Activated CD8-positive, alpha-beta T cell treated with anti-CD3 and anti-CD28 coated beads for 36 hours (primary cell): ENCODE data around the gene SRBD1. TPM values are rescaled to one million over a fixed set of nuclear protein-coding genes. Genes with fewer than 3 reads are reported as not detected.

Source experiments
- ATAC-seq: fragments of 200-7000 bp; cut with Tn5 transposase; one replicate; pipeline ENCODE4 v1.10.0; 2021; ENCODE audit warnings: mild to moderate bottlenecking, moderate library complexity
- CTCF ChIA-PET: fragments of 350-600 bp; sonication (Branson Sonifier 250); formaldehyde crosslinking; loops from one replicate; lab custom pipeline; 2021; ENCODE audit warnings: antibody characterized with exemption; lab: Charles Lee
- POLR2A ChIA-PET: fragments of 350-600 bp; sonication (Branson Sonifier 250); formaldehyde crosslinking; loops from one replicate; lab custom pipeline; 2021; ENCODE audit warnings: antibody characterized with exemption; lab: Charles Lee
- DNase-seq: peaks from one replicate; pipeline ENCODE4 v3.0.0-alpha.2; 2020
- H3K27ac Mint-ChIP-seq: one replicate; pipeline ENCODE4 v1.8.0; 2021; ENCODE audit warnings: mild to moderate bottlenecking, mixed read lengths
- H3K27me3 Mint-ChIP-seq: one replicate; pipeline ENCODE4 v1.8.0; 2021; ENCODE audit warnings: mixed read lengths
- H3K36me3 Mint-ChIP-seq: one replicate; pipeline ENCODE4 v1.8.0; 2021; ENCODE audit warnings: low read depth, mixed read lengths
- H3K4me1 Mint-ChIP-seq: one replicate; pipeline ENCODE4 v1.8.0; 2021; ENCODE audit warnings: low read depth, mixed read lengths
- H3K4me3 Mint-ChIP-seq: one replicate; pipeline ENCODE4 v1.8.0; 2021; ENCODE audit warnings: mild to moderate bottlenecking, moderate library complexity, mixed read lengths
- H3K9me3 Mint-ChIP-seq: one replicate; pipeline ENCODE4 v1.8.0; 2021; ENCODE audit warnings: mixed read lengths
- intact Hi-C: fragments of 100-400 bp; cut with micrococcal nuclease; formaldehyde crosslinking; loops from one replicate; pipeline ENCODE4 v1.10.0; 2022
- total RNA-seq, 2 experiments: library from RNA; stranded (reverse); gene quantifications; one replicate each; pipeline ENCODE4 v1.2.3, GENCODE V29; 2021
- TF ChIP-seq, protein P1 (sequence below): fragments of 200-600 bp; IDR thresholded peaks from one replicate; pipeline ENCODE4 v1.8.0; 2022; ENCODE audit warnings: antibody characterized with exemption, mild to moderate bottlenecking

The SRBD1 gene
- total RNA-seq, 2 experiments from 2014 or later = 14.8 to 21.7 TPM

DNA sequence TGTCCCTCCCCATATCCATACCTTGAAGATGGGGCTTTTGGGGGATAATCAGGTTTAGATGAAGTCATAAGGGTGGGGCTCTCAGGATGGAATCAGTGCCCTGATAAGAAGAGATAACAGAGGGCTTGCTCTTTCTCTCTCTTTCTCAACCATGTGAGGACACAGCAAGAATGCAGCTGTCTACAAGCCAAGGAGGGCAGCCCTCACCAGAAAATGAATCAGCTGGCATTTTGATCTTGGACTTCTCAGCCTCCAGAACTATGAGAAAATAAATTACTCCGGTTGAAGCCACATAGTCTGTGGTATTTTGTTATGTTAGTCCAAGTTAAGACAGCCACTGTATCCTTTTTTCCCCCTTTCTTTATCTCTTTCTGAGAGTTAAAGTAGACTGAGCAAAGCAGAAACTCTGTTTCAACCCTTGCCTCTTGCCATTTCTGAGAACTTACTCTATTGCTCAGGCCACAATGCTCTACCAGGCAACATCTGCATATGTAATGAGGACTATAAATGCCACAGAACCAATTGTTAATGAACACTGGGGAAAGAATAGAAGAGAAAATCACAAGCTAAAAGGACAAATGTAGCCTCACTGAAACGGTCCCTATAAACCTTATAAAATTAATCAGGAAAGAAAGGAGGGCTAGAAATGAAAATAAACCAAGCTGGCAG, 56.9 kb downstream of the SRBD1 start:
- CTCF ChIA-PET = interaction anchor here (1.3 to 1.8 kb wide), 3 partner anchors 10 to 59 kb away, joined by 3 to 5 read pairs (median 4); no protein-coding TSS in a partner anchor
- TF ChIP-seq, protein P1, sequence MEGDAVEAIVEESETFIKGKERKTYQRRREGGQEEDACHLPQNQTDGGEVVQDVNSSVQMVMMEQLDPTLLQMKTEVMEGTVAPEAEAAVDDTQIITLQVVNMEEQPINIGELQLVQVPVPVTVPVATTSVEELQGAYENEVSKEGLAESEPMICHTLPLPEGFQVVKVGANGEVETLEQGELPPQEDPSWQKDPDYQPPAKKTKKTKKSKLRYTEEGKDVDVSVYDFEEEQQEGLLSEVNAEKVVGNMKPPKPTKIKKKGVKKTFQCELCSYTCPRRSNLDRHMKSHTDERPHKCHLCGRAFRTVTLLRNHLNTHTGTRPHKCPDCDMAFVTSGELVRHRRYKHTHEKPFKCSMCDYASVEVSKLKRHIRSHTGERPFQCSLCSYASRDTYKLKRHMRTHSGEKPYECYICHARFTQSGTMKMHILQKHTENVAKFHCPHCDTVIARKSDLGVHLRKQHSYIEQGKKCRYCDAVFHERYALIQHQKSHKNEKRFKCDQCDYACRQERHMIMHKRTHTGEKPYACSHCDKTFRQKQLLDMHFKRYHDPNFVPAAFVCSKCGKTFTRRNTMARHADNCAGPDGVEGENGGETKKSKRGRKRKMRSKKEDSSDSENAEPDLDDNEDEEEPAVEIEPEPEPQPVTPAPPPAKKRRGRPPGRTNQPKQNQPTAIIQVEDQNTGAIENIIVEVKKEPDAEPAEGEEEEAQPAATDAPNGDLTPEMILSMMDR = no peak
- intact Hi-C loops = no loop called here
- ATAC-seq (peak; percentile 56), DNase-seq (no peak)
- Mint-ChIP-seq H3K27me3 (no peaks in the 10 kb centered on the region), H3K36me3 (peaks cover 40% of the 10 kb centered on the region), H3K27ac (peak overlapping the region; percentile 88), H3K4me1 (peaks cover 28% of the 10 kb centered on the region), H3K9me3 (peaks cover 2% of the 10 kb centered on the region), H3K4me3 (no peak overlapping the region)
- POLR2A ChIA-PET = interaction anchor here (0.7 to 1.2 kb wide), 2 partner anchors 11 to 13 kb away, joined by 3 read pairs; no protein-coding TSS in a partner anchor

DNA sequence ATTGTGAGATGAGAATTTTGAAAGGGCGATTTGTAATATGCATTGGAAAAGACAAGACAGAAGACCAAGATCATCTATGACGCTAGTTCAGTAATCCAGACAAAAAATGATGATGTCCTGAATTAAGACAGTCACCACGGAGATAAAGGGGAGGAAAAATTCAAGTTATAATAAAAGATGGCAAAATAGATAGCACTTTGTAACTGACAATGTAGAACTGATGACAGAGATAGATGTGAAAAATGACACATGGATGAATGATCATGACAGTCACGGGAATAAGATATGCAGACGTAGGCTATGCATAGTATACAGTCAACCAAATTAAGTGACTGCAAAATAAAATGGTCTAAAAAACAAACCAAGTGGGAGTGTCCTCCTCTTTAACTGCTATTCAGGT, 59.2 kb downstream of the SRBD1 start:
- TF ChIP-seq, protein P1 = no peak
- intact Hi-C loops = no loop called here
- no peak for DNase-seq
- Mint-ChIP-seq H3K27me3 (no peaks in the 10 kb centered on the region), H3K4me1 (peaks cover 31% of the 10 kb centered on the region), H3K27ac (no peak overlapping the region), H3K36me3 (peaks cover 43% of the 10 kb centered on the region), H3K9me3 (peaks cover 2% of the 10 kb centered on the region), H3K4me3 (no peak overlapping the region)
- ChIA-PET CTCF (no interaction called here), POLR2A (no interaction called here)
- ATAC-seq = no peak

DNA sequence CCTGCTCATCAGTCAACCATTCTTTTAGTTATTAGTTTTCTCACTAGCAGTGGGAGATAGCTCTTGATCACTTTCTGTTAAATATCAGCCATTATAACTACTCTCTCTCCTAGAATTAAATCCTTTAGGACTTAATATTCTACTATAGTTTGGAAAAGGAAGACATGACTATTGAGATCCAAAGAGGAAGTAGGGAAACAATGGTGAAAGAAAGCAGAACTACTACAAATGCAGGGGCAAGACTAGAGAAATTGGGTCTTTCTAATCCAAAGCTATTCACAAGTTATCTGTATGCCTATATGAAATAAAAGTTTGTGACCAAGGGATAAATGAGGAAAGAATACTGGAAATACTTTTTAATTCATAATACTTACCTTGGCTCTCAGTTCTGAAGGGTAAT, 65.1 kb downstream of the SRBD1 start:
- H3K27ac Mint-ChIP-seq = no peak overlapping the region
- H3K4me1 Mint-ChIP-seq = peaks cover 11% of the 10 kb centered on the region
- ATAC-seq (no peak), DNase-seq (no peak)
- peaks cover 53% of the 10 kb centered on the region for H3K36me3 Mint-ChIP-seq
- intact Hi-C loops = no loop called here
- no peak overlapping the region for H3K4me3 Mint-ChIP-seq
- H3K9me3 Mint-ChIP-seq = peaks cover 5% of the 10 kb centered on the region
- no peaks in the 10 kb centered on the region for H3K27me3 Mint-ChIP-seq
- TF ChIP-seq, protein P1 = no peak
- CTCF ChIA-PET = no interaction called here
- POLR2A ChIA-PET = no interaction called here

DNA sequence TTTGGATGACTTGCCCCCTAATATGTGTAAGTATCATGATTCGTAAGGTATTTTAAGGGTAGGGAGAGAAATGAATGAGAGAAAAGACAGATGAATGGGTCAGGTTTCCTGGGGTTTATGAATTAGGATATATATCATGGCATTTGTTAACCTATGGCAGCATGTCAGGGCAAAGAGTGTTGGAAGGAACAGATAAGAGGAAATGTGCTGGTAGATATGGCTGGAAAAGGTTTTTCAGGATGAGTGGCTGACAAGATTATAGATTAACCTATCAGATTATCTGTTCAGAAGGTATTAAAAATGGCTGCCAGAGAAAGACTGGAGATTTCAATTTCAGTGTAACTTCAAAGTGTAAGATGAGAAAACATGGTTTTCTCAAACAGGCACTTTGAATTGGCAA, 67.8 kb downstream of the SRBD1 start:
- DNase-seq (no peak), ATAC-seq (no peak)
- H3K9me3 Mint-ChIP-seq = peaks cover 5% of the 10 kb centered on the region
- no peak overlapping the region for H3K27ac Mint-ChIP-seq
- ChIA-PET POLR2A (interaction anchor here (0.7 kb wide), 1 partner anchor 12 kb away, joined by 3 read pairs; no protein-coding TSS in a partner anchor), CTCF (no interaction called here)
- H3K27me3 Mint-ChIP-seq = no peaks in the 10 kb centered on the region
- H3K36me3 Mint-ChIP-seq = peaks cover 53% of the 10 kb centered on the region
- intact Hi-C loops = no loop called here
- TF ChIP-seq, protein P1 = no peak
- no peak overlapping the region for H3K4me3 Mint-ChIP-seq
- H3K4me1 Mint-ChIP-seq = peaks cover 2% of the 10 kb centered on the region

DNA sequence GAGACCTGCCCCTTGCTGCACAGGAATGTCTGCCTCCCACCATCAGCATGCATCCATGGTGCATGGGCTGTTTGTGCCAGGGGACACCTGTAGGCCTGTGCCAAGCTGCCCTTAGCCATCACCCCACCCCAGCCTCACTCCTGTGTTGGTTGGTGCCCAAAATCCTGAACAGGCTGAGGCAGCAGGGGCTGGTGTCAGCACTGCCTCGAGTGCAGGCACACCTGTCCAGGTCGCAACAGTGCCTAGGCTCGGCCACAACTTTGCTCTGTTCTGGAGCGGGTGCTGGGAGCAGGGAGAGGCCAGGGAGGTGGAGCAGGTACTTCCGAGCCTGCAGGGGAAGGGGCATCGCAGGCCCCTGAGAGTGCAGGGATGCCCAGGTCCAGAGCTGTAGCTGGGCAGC, 69.1 kb downstream of the SRBD1 start:
- intact Hi-C loops = no loop called here
- H3K36me3 Mint-ChIP-seq = peaks cover 53% of the 10 kb centered on the region
- no peak overlapping the region for H3K27ac Mint-ChIP-seq
- TF ChIP-seq, protein P1 = no peak
- ChIA-PET POLR2A (no interaction called here), CTCF (interaction anchor here (1.1 kb wide), 1 partner anchor 36 kb away, joined by 3 read pairs; no protein-coding TSS in a partner anchor)
- peaks cover 5% of the 10 kb centered on the region for H3K9me3 Mint-ChIP-seq
- no peak overlapping the region for H3K4me3 Mint-ChIP-seq
- H3K27me3 Mint-ChIP-seq = no peaks in the 10 kb centered on the region
- DNase-seq = no peak
- peaks cover 2% of the 10 kb centered on the region for H3K4me1 Mint-ChIP-seq
- no peak for ATAC-seq
